UCSD-AML1 (cell line): ENCODE measurements around the gene TCF21.

Experiments used
- DNase-seq: peaks from one replicate; lab custom pipeline; 2025; ENCODE audit not compliant: unreplicated experiment; lab: John Stamatoyannopoulos, UW

Gene TCF21

DNA sequence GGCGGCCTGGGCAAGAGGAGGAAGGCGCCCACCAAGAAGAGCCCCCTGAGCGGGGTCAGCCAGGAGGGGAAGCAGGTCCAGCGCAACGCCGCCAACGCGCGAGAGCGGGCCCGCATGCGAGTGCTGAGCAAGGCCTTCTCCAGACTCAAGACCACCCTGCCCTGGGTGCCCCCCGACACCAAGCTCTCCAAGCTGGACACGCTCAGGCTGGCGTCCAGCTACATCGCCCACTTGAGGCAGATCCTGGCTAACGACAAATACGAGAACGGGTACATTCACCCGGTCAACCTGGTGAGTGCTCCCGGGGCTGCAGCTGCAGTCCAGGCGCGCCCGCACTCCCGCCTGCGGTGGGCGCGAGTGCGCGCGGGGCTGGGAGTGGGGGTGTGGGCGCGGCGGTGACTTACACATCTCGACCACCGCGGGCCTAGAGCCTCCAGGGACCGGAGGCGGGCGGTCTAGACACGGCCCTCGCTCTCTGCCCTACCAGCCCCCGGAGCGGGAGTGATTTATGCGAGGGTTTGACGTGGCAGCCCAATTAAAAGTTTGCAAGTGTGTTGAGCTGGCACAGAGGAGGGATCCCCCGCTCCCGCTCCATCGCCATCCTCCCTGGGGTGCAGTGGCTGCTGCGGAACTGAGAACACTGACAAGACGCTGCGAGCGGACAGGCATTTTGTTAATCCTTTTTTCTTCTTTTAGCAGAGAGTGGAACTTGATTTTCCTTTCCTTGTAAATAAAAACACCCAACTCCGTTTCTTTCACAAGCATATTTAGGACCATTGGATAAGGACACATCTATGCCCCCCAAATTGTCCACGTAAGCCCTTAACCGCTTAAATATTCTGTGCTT is 867 bp downstream of the TCF21 start:
- DNase-seq: no peak

DNA sequence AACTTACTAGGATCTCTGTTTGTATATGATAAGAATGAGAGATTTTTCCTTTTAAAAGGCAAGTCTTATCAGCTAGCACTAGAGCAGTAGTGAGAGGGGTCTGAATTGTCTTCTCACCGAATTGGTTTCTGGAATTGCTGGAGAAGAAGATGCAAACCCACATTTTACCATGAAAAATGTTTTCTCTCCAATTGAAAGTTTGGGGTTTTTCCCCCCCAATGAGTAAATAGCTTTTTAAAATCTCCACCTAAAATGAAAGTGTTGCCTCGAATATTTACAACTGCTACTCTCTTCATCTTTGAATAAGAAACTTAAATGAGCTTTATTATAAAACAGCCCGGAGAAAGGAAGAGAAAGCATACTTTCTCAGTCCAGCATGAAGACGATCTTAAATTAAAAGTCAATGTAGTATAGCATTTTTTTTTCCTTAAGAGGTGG is 1.8 kb downstream of the TCF21 start:
- no peak for DNase-seq

DNA sequence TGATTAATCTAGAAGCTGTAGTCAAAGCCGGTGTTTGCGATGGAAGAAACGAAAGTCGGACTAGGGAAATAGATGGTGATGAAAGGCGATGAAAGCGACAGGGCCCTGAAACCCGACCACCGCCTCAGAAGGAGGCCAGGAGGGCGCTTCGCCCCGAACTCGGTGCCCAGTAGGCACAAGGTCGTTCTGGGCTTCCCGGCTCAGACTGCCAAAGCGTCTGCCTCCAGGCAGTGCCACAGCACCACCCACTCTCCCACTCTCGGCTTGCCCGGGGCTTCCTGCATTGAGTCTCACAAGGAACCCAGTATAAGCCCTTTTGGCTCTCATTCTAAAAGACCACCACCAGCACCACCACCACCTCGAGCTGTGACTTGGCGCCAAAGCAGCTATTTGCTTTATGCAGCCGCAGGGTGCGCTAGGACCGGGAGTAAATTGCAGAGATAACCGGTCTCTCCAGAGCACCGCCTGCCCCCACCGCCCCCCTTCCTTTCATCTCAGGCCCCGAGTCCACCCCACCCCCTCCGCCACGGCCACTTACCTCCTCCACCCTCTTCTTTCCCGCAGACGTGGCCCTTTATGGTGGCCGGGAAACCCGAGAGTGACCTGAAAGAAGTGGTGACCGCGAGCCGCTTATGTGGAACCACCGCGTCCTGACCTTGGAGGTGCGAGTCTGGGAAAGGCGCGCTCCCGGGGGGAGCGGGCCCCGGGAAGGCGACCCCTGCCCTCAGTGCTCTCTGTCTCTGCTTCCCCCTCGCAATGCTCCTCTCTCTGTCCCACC is 2.4 kb downstream of the TCF21 start:
- no peak for DNase-seq

DNA sequence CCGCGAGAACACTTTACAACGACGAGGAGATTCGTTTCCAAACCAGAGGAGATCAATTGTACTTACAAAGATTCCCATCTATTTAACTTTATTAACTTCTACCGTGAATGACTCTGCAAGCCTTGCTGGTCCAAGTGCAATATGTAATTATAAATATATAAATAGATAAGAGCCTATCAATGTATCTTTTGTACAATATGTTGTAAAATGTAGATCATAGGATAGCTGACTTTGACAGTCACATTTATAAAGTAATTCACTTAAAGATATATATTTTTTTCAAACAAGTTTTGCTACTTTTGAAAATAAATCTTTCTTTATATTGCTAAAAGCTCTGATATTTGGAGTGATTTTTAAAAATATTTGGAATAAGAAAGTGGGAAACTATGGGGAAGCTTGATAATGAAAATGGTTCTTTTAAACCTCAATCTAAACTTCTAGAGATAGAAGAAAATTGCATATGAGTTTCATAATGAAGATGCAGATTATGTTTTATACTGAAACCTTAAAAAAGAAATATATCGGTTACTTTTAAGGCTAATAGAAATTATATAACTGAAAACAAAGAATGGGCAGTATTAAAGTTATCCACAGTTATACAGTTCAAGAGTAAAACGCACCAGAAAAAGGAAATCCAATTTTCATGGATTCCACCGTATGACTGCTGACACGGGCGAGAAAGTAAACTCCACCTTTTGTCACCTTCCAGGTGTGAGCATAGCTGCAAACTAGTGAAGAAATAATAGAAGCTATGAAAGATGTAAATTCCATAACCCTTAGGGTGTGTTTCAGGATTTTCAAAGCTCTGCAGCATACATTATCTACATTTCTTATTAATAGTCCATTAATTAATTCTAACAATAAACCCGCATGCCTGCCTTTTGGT is 3.3 kb downstream of the TCF21 start:
- DNase-seq: no peak

DNA sequence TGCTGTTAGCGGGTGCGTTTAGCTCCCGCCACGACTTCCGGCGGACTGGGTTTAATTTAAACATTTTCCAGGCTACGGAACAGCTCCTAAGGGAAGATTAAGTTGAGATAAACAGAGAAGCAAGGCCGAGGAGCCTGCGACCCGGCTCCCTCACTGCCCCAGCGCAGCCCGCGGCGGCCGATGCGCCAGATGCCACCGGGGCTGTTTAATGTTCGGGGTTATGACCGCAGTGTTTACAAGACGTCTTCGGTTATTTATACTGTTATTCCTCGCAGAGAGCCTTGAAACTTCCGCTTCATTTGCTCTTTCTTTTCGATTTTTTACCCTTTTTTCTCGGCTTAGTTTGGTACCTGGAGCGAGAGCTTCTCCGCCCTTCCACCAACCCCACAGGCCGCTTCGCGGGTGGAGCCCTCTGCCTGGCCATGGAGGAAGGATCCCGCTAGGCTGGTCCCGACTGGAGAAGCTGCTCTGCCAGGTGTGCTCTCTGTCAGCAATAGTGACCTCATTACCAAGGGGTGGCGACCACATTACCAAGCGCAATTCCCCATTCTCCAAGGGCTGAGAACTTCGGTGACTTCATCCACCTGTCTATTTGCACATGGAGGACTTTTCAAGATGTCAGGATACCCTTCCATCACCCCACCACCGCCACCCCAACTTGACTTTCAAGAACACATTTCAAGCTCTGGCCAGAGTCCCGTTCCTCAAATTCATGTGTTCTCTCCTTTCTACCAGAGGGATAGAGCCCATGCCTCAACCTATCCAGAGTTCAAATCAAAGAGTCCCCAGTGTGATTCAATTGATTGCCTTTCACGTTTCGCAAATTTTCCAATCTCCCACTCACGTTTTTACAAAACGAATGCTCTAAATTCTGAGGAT is 4.1 kb downstream of the TCF21 start:
- DNase-seq: no peak

DNA sequence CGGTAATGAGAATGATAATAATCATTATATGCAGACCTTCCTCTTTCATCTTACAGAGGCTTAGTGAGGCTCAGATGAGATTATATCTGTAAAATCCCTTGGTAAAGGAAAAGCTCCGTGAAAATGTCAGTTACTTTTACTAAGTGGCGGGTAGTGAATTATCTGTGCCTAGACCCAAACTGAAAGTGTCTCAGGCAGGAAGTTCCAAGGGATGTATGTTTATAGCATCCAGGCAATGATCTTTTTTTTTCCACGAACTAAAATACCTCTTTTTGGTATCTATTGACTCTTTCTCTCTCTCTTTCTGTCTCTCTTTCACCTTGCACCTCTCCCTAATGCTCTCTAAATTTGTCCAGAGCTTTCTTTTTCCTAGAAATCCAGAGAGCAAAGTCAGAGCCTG is 5.0 kb downstream of the TCF21 start:
- DNase-seq: no peak

DNA sequence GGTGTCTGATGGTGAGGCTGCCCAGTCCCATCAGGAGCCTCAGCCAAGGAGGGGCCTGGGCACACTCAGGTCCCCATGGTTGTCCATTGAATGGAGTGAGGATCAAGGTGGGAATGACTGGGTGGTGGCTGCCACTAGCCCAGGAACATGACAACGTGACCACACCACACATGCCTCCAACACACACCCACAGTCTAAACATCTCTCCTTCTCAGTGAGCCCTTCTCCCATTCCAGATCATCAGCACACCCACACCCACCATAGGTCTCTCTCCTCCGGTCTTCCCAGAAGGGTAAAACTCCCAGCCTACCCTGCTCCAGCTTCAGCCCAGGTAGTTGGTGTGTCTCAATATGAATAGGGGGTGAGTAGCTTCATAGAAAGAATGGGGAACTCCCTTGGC is 5.5 kb downstream of the TCF21 start:
- DNase-seq: no peak

DNA sequence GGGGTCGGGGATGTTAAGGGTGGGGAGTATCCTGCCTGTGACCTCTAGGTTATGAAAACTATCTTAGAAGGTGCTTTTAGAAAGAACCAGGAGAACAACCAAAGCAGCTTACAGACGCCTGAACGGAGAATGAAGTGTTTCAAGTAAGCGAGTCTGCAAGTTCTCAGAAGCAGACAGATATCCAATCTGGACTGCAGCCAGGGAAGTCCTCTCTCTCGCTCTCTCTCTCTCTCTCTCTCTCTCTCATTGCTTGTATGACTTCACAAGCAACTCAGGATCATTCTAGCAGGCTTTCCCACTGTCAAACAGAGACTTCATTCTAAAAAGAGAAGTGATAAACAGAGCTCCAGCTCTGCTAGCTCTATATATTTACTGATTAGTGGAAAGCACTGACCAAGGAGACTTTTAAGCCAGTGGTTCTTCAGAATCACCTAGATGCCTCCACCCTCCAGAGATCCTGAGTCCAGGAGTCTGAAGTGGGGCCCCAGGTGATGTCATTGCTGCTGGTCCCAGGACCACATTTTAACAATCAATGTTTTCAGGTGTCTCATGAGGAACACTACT is 6.0 kb downstream of the TCF21 start:
- DNase-seq: no peak

DNA sequence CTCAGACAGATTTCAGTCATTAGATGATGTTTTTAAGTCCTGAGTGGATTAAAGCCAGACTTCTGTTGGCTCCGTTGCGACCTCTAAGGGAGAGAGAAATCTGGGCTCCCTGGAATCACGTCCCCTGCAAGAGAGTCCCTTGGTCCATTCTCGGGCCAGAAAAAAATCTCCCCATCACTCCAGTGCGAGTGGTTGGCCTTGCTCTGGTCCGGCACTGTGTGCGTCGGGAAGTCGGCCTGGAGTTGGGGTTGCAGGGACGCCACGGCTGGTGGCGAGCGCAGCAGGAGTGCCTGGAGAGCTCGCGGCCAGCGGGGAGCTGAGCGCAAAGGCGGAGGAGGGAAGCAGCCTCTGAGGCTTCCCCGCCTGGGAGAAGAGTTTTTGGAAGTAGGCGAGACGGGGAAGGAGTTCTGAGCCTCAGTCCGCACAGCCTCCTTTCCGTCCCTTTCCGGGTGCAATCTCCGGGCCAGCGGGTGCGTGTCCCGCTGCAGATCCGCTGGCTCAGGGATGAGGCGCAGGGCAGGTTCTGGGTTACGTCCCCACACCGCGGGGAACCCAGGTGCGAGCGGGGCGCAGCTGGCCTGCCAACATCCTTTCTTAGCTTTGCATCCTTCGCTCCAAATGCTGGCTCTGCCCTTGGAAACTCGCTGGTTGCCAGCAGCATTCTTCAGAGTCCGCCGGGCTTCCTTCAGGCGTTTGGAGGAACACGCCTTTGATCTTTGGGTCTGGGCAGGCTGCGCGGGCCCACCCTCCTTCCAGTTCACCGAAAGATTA is 6.8 kb downstream of the TCF21 start:
- no peak for DNase-seq

DNA sequence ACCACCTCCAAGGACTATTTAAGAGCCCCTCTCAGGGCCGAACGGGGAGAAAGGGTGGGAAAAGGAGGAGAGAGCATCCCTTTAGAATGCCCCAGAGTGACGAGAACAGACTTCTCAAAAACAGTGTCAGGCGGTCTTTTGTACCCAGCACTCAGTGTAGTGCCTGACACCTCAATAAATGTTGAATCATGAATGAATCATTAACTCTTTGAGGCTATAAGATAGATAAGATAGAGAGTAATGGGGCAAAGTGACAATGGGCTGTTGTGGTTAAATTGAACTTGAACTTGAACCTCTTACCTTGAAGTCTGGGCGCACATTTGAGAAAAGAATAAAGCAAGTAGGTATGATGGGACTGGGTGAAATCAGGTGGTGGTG is 7.4 kb downstream of the TCF21 start:
- DNase-seq: no peak

DNA sequence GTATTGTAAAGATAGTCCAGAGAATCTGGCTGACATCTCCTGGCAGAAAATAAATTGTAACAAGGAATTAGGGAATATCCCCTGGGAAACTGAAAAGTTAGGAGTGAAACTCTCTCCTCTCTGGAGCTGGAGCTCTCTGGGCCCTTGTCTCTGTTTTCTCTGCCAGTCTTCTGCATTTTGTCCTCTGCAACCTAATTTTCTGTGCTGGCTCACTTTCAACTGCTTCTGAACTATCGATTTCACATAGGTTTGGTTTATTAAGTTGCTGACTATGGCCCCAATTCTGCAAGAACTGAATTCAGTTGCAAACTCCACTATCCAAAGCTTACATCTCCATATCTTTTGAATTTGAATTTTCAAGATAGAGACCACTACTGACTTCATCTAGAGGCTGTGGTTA is 9.3 kb downstream of the TCF21 start:
- DNase-seq: no peak

DNA sequence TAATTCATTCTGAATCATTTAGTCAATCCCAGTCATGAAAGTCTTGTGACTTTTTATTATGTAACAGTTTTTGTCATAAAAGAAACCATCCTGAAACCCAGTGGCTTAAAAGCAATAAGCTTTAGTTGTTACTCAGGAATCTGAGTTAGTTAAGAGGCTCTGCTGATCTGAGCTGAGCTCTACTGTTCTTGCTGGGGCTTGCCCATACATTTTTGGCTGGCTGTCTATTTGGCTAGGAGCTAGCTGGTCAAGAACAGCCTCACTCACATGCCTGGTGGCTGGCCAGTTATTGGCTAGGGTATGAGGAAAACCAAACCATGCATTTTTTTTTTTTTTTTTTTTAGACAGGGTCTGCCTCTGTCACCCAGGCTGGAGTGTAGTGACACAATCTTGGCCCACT is 10.6 kb downstream of the TCF21 start:
- no peak for DNase-seq

DNA sequence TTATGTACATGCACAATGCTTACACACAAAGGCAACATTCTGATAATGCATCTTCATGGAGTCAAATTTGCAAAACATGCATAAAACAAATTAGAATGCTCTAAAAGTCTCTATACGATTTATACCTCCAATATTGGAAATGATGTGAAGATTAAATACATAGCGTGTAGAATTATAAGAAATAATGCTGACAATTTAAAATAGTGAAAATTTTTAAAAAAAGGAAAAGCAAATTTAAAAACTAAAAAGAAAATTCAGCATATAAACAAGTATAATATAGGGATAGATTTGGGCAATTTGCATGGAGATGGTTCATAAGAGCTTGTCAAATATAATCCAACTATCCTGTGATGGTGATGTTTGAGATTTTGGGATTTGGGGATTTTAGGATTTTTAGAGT is 14.9 kb downstream of the TCF21 start:
- no peak for DNase-seq

DNA sequence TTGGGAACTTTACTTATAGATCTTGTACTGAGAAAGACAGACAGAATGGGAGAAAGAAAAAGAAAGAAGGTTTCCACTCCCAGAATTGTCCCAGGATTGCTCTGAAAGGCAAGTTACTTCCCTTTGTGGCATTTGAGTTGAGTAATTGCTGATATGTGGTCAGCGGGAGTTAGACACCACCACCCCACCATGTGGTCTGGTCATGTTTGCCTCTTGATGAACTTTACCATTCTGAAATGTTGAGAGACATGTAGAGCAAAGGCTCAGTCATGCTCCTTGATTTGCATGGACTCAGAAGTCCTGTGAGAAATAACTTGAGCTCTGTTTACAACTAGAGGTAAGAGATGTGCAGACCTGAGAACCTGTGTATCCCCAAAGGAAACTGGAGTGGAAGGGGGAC is 17.1 kb downstream of the TCF21 start:
- DNase-seq: no peak

DNA sequence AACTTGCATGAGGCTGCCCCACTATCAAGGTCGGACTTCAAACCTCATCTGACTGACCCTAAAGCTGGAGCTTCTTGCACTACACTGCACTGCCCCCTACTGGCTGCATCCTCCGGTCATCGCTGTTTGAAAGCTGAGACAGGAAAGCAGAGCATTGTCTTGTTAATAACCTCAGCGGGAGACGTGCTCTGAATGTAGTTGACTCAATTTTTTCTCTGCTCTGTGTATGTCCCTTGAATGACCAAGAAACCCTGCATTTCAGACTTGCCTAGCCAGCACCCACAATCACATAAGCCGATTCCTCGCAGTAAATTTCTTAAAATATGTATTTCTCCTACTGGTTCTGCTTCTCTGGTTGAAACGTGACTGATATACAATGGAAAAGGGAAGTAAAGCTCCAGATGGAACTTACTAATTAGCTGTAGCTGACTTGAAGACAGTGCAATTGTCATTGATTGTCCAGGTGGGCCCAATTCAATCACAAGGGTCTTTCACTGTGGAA is 27.8 kb downstream of the TCF21 start:
- DNase-seq: peak; percentile 75

DNA sequence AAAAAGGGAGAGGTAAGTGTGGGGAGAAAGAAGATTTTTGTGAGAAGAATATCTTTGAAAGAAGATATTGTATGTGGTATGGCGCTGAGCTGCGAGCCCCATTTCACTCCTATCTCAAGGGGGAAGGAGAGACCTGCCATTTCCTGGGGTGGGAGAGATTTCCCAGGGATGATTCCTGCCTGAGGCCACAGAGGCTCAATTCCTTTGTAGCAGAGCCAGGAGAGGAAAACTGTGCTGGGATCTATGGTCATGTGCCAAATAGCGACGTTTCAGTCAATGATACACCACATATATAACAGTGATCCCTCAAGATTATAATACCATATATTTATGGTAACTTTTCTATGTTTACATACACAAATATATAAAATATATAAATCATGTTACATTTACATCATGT is 28.9 kb downstream of the TCF21 start:
- DNase-seq: no peak

DNA sequence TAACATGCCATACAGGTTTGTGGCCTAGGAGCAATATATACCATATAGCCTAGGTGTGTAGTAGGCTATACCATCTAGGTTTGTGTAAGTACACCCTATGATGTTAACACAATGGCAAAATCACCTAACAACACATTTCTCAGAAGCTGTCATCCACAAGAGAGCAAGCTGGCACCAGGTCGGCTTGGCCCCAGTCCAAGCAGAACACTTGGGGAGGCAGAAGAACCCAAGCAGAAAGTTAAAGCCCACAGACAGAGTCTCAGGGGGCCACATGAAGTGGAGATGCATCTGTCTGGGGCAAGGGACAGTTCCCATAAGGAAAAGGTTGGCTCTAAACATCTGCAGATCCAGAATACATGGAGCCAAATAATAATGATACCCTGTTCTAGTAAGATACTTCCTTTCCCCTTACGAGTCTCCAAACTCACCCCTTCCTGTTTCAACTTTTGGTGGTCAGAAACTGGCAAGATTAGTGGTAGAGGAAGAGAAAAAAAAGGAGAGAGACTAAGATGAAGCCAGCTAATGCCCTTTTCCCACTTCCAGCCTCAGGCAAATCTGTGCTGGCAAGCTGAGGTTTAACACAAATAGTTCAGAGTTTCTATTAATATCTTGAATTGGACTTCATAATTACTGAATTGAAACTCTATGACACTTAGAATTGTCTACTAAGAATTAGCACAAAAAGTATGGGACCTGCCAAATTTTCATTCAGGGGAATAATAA is 29.5 kb downstream of the TCF21 start:
- no peak for DNase-seq

DNA sequence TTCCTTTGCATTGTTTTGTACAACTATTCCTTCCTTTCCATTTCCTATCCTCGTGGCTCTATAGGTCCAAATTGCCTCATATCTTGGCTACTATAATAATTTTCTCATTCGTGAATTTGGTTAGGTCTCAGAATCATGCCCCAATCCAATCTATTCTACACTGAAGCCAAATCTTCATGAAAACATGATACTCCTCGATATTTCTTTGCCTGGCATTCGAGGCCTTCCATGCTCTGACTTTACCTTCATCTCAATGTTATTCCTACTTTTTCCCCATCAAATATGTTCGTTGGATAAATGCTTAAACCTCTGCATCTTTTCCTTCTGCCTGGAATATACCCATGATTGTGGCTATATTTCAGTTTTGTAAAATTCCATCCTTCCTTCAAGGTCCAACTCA is 30.4 kb downstream of the TCF21 start:
- DNase-seq: no peak
